Gastroesophageal sphincter (tissue), 3 donors: Measurements from ENCODE around the gene KDM6A.

Experiments
- POLR2A ChIP-seq, 2 donors: fragments of 450-650 bp; IDR thresholded peaks; one replicate each; pipeline ENCODE4 v1.6.1; 2017; ENCODE audit warnings: antibody characterized with exemption in 2 of 2, mild to moderate bottlenecking in 2 of 2, moderate library complexity in 1 of 2
- TF ChIP-seq, protein P1 (sequence below), 4 experiments: fragments of 200-600 bp in 2 of 4; fragments of 450-650 bp in 2 of 4; sonication (generic) in 1 of 4; IDR thresholded peaks; one replicate each; pipeline ENCODE4 v1.5.1; 2017 to 2019; ENCODE audit warnings: antibody characterized with exemption in 4 of 4, mild to moderate bottlenecking in 2 of 4, moderate library complexity in 2 of 4

DNA sequence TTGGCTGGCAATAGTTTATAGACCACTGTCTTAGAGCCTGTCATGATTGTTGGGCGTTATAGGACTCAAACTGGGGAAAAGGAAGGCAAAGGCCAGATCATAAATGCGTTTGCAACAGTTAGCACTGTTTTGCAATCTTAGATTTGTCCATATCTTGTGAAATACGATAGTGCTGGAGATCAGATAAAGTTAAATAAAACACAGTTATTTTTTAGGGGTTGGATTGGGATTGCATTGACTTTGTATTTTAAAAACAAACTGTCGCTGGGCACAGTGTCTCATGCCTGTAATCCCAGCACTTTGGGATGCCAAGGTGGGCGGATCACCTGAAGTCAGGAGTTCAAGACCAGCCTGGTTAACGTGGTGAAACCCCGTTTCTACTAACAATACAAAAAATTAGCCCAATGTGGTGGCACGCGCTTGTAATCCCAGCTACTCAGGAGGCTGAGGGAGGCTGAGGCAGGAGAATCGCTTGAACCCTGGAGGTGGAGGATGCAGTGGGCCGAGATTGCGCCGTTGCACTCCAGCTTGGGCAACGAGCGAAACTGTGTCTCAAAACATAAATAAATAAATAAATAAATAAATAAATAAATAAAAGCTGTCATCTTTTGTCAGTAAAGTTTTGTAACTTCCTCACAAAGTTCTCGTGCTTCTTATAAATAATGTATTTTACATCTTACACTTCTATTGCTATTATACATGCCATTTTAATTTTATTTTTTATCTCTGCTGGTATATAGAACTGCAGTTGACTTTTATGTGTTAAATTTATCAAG, 117.2 kb downstream of the KDM6A start:
- TF ChIP-seq POLR2A (IDR thresholded peaks at IDR 0.05): no peak
- TF ChIP-seq, protein P1, sequence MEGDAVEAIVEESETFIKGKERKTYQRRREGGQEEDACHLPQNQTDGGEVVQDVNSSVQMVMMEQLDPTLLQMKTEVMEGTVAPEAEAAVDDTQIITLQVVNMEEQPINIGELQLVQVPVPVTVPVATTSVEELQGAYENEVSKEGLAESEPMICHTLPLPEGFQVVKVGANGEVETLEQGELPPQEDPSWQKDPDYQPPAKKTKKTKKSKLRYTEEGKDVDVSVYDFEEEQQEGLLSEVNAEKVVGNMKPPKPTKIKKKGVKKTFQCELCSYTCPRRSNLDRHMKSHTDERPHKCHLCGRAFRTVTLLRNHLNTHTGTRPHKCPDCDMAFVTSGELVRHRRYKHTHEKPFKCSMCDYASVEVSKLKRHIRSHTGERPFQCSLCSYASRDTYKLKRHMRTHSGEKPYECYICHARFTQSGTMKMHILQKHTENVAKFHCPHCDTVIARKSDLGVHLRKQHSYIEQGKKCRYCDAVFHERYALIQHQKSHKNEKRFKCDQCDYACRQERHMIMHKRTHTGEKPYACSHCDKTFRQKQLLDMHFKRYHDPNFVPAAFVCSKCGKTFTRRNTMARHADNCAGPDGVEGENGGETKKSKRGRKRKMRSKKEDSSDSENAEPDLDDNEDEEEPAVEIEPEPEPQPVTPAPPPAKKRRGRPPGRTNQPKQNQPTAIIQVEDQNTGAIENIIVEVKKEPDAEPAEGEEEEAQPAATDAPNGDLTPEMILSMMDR (IDR thresholded peaks at IDR 0.05): no peak
